WTC11 (cell line): Measurements from ENCODE around the gene CLTRN. TPM values are rescaled to one million over a fixed set of nuclear protein-coding genes. Genes with fewer than 3 reads are reported as not detected.
A peak's percentile ranks its signal among the peaks of the same experiment; 100 is the strongest.

ENCODE experiments used
- ATAC-seq: fragments of 200-7000 bp; cut with Tn5 transposase; 2 replicates; pipeline ENCODE4 v1.10.0; 2021; ENCODE audit warnings: mild to moderate bottlenecking, moderate library complexity
- CTCF ChIA-PET: fragments of 300-600 bp; sonication (Branson Sonifier 250); formaldehyde crosslinking; loops from one replicate; lab custom pipeline; 2021; ENCODE audit warnings: antibody characterized with exemption; lab: Charles Lee
- POLR2A ChIA-PET: fragments of 350-600 bp; sonication (Branson Sonifier 250); formaldehyde crosslinking; loops from one replicate; lab custom pipeline; 2021; ENCODE audit warnings: antibody characterized with exemption; lab: Charles Lee
- DNase-seq: peaks from one replicate; pipeline ENCODE4 v3.0.0; 2021; ENCODE audit warnings: low spot score
- H3K27ac Mint-ChIP-seq: 2 replicates; pipeline ENCODE4 v1.8.0; 2021; ENCODE audit warnings: mixed read lengths
- H3K27me3 Mint-ChIP-seq: 2 replicates; pipeline ENCODE4 v1.8.0; 2021; ENCODE audit warnings: low read depth, mild to moderate bottlenecking, moderate library complexity, mixed read lengths
- H3K36me3 Mint-ChIP-seq: 2 replicates; pipeline ENCODE4 v1.8.0; 2021; ENCODE audit warnings: mixed read lengths
- H3K4me1 Mint-ChIP-seq: 2 replicates; pipeline ENCODE4 v1.8.0; 2022; ENCODE audit warnings: mixed read lengths
- H3K4me3 Mint-ChIP-seq: 2 replicates; pipeline ENCODE4 v1.8.0; 2021; ENCODE audit warnings: mild to moderate bottlenecking, moderate library complexity, mixed read lengths
- H3K9me3 Mint-ChIP-seq: 2 replicates; pipeline ENCODE4 v1.8.0; 2021; ENCODE audit warnings: mixed read lengths
- CREB1 ChIP-seq: sonication (generic); formaldehyde crosslinking; IDR thresholded peaks from 2 replicates; pipeline ENCODE4 v1.8.0; 2023; ENCODE audit warnings: mild to moderate bottlenecking, missing genetic modification reagents
- CREM ChIP-seq: sonication (generic); formaldehyde crosslinking; IDR thresholded peaks from 2 replicates; pipeline ENCODE4 v1.8.1; 2022; ENCODE audit warnings: mild to moderate bottlenecking, missing genetic modification reagents, moderate library complexity
- JUN ChIP-seq: sonication (generic); formaldehyde crosslinking; IDR thresholded peaks from 2 replicates; pipeline ENCODE4 v1.8.0; 2023; ENCODE audit warnings: mild to moderate bottlenecking, missing genetic modification reagents
- NFYB ChIP-seq: sonication (generic); formaldehyde crosslinking; conservative IDR thresholded peaks from 2 replicates; pipeline ENCODE4 v1.8.0; 2022; ENCODE audit warnings: low read depth, missing genetic modification reagents
- NR1H2 ChIP-seq: sonication (generic); formaldehyde crosslinking; IDR thresholded peaks from 2 replicates; pipeline ENCODE4 v1.9.0; 2021; ENCODE audit warnings: mild to moderate bottlenecking, moderate library complexity, missing genetic modification reagents
- RELA ChIP-seq: sonication (generic); formaldehyde crosslinking; IDR thresholded peaks from 2 replicates; pipeline ENCODE4 v1.8.1; 2022; ENCODE audit warnings: missing genetic modification reagents, mild to moderate bottlenecking, borderline replicate concordance
- SMAD4 ChIP-seq: sonication (generic); formaldehyde crosslinking; IDR thresholded peaks from 2 replicates; pipeline ENCODE4 v1.8.0; 2022; ENCODE audit warnings: mild to moderate bottlenecking, missing genetic modification reagents
- TCF7 ChIP-seq: sonication (generic); formaldehyde crosslinking; IDR thresholded peaks from 2 replicates; pipeline ENCODE4 v1.8.0; 2022; ENCODE audit warnings: mild to moderate bottlenecking, low read depth, missing genetic modification reagents, moderate library complexity
- ZNF138 ChIP-seq: sonication (generic); formaldehyde crosslinking; conservative IDR thresholded peaks from 2 replicates; pipeline ENCODE4 v1.8.1; 2022; ENCODE audit warnings: mild to moderate bottlenecking, moderate library complexity, missing genetic modification reagents
- ZNF263 ChIP-seq: sonication (generic); formaldehyde crosslinking; IDR thresholded peaks from 2 replicates; pipeline ENCODE4 v1.8.1; 2022; ENCODE audit warnings: low read depth, mild to moderate bottlenecking, moderate library complexity, missing genetic modification reagents
- ZNF416 ChIP-seq: fragments of 250-450 bp; sonication (Bioruptor Pico); IDR thresholded peaks from 2 replicates; pipeline ENCODE4 v1.9.0; 2021; ENCODE audit warnings: mild to moderate bottlenecking, inconsistent platforms
- ZNF423 ChIP-seq: fragments of 250-450 bp; sonication (Bioruptor Pico); IDR thresholded peaks from 2 replicates; pipeline ENCODE4 v2.1.2; 2022; ENCODE audit warnings: mild to moderate bottlenecking, moderate library complexity
- total RNA-seq: library from RNA; stranded (reverse); gene quantifications from 3 replicates; pipeline ENCODE4 v1.2.3, GENCODE V29; 2021
- TF ChIP-seq, protein P1 (sequence below): sonication (generic); formaldehyde crosslinking; IDR thresholded peaks from 2 replicates; pipeline ENCODE4 v1.8.0; 2022; ENCODE audit warnings: missing genetic modification reagents
- TF ChIP-seq, protein P2 (sequence below): fragments of 200-600 bp; IDR thresholded peaks from 2 replicates; pipeline ENCODE4 v1.8.0; 2022; ENCODE audit warnings: antibody characterized with exemption
- TF ChIP-seq, protein P3 (sequence below): sonication (generic); formaldehyde crosslinking; IDR thresholded peaks from 2 replicates; pipeline ENCODE4 v1.8.1; 2023; ENCODE audit warnings: mild to moderate bottlenecking, missing genetic modification reagents
- TF ChIP-seq, protein P4 (sequence below): sonication (generic); formaldehyde crosslinking; IDR thresholded peaks from 2 replicates; pipeline ENCODE4 v1.8.1; 2022; ENCODE audit warnings: low read depth, mild to moderate bottlenecking, moderate library complexity, missing genetic modification reagents, borderline replicate concordance
- TF ChIP-seq, protein P5 (sequence below): sonication (generic); formaldehyde crosslinking; IDR thresholded peaks from 2 replicates; pipeline ENCODE4 v1.8.0; 2022; ENCODE audit warnings: mild to moderate bottlenecking, missing genetic modification reagents
- TF ChIP-seq, protein P6 (sequence below): sonication (generic); formaldehyde crosslinking; IDR thresholded peaks from 2 replicates; pipeline ENCODE4 v1.8.1; 2023; ENCODE audit warnings: mild to moderate bottlenecking, missing genetic modification reagents, moderate library complexity
- TF ChIP-seq, protein P7 (sequence below): sonication (generic); formaldehyde crosslinking; IDR thresholded peaks from 2 replicates; pipeline ENCODE4 v1.8.1; 2023; ENCODE audit warnings: mild to moderate bottlenecking, missing genetic modification reagents
- TF ChIP-seq, protein P8 (sequence below): fragments of 250-450 bp; sonication (Bioruptor Pico); IDR thresholded peaks from 2 replicates; pipeline ENCODE4 v1.8.0; 2021; ENCODE audit warnings: mild to moderate bottlenecking
- TF ChIP-seq, protein P9 (sequence below): sonication (generic); formaldehyde crosslinking; IDR thresholded peaks from 2 replicates; pipeline ENCODE4 v1.8.0; 2023; ENCODE audit warnings: missing genetic modification reagents

The CLTRN gene
- total RNA-seq, 1 experiment from 2014 or later: 1.4 TPM

DNA sequence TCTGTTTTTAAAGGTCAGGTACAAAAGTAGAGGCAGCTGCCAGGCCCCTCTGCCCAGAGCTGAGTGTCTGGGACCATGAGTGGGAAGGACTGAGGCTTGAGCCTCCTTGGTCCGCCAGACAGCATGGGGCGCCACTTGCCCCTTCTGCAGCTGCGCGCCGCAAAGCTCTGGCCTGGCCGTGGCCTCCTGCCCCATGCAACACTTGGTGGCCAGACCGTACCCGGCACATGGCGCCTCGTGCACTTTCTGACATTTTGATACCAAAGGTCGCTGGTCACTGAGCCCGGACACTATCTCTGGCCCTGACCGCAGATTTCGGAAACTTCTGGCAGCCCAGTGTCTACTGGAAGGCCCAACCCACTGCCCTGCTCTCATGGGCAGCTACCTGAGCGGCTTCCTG lies 18.6 kb downstream of the CLTRN start:
- Mint-ChIP-seq H3K4me1 (peaks cover 4% of the 10 kb centered on the region), H3K27me3 (no peaks in the 10 kb centered on the region), H3K36me3 (no peaks in the 10 kb centered on the region), H3K4me3 (no peak overlapping the region), H3K27ac (no peak overlapping the region), H3K9me3 (no peaks in the 10 kb centered on the region)
- ChIA-PET CTCF (no interaction called here), POLR2A (no interaction called here)
- ATAC-seq: no peak
- TF ChIP-seq ZNF416: no peak
- TF ChIP-seq, protein P1, sequence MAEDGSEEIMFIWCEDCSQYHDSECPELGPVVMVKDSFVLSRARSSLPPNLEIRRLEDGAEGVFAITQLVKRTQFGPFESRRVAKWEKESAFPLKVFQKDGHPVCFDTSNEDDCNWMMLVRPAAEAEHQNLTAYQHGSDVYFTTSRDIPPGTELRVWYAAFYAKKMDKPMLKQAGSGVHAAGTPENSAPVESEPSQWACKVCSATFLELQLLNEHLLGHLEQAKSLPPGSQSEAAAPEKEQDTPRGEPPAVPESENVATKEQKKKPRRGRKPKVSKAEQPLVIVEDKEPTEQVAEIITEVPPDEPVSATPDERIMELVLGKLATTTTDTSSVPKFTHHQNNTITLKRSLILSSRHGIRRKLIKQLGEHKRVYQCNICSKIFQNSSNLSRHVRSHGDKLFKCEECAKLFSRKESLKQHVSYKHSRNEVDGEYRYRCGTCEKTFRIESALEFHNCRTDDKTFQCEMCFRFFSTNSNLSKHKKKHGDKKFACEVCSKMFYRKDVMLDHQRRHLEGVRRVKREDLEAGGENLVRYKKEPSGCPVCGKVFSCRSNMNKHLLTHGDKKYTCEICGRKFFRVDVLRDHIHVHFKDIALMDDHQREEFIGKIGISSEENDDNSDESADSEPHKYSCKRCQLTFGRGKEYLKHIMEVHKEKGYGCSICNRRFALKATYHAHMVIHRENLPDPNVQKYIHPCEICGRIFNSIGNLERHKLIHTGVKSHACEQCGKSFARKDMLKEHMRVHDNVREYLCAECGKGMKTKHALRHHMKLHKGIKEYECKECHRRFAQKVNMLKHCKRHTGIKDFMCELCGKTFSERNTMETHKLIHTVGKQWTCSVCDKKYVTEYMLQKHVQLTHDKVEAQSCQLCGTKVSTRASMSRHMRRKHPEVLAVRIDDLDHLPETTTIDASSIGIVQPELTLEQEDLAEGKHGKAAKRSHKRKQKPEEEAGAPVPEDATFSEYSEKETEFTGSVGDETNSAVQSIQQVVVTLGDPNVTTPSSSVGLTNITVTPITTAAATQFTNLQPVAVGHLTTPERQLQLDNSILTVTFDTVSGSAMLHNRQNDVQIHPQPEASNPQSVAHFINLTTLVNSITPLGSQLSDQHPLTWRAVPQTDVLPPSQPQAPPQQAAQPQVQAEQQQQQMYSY (CRISPR knock-in tag): no peak
- TF ChIP-seq CREM: no peak
- TF ChIP-seq ZNF138 (CRISPR knock-in tag): no peak
- TF ChIP-seq, protein P2, sequence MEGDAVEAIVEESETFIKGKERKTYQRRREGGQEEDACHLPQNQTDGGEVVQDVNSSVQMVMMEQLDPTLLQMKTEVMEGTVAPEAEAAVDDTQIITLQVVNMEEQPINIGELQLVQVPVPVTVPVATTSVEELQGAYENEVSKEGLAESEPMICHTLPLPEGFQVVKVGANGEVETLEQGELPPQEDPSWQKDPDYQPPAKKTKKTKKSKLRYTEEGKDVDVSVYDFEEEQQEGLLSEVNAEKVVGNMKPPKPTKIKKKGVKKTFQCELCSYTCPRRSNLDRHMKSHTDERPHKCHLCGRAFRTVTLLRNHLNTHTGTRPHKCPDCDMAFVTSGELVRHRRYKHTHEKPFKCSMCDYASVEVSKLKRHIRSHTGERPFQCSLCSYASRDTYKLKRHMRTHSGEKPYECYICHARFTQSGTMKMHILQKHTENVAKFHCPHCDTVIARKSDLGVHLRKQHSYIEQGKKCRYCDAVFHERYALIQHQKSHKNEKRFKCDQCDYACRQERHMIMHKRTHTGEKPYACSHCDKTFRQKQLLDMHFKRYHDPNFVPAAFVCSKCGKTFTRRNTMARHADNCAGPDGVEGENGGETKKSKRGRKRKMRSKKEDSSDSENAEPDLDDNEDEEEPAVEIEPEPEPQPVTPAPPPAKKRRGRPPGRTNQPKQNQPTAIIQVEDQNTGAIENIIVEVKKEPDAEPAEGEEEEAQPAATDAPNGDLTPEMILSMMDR: no peak
- no peak for TF ChIP-seq SMAD4 (CRISPR knock-in tag)
- TF ChIP-seq, protein P3, sequence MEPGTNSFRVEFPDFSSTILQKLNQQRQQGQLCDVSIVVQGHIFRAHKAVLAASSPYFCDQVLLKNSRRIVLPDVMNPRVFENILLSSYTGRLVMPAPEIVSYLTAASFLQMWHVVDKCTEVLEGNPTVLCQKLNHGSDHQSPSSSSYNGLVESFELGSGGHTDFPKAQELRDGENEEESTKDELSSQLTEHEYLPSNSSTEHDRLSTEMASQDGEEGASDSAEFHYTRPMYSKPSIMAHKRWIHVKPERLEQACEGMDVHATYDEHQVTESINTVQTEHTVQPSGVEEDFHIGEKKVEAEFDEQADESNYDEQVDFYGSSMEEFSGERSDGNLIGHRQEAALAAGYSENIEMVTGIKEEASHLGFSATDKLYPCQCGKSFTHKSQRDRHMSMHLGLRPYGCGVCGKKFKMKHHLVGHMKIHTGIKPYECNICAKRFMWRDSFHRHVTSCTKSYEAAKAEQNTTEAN: no peak
- no peak for TF ChIP-seq JUN (CRISPR knock-in tag)
- TF ChIP-seq, protein P4, sequence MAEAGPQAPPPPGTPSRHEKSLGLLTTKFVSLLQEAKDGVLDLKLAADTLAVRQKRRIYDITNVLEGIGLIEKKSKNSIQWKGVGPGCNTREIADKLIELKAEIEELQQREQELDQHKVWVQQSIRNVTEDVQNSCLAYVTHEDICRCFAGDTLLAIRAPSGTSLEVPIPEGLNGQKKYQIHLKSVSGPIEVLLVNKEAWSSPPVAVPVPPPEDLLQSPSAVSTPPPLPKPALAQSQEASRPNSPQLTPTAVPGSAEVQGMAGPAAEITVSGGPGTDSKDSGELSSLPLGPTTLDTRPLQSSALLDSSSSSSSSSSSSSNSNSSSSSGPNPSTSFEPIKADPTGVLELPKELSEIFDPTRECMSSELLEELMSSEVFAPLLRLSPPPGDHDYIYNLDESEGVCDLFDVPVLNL: no peak
- TF ChIP-seq NFYB (CRISPR knock-in tag): no peak
- no peak for TF ChIP-seq ZNF423
- no peak for DNase-seq

DNA sequence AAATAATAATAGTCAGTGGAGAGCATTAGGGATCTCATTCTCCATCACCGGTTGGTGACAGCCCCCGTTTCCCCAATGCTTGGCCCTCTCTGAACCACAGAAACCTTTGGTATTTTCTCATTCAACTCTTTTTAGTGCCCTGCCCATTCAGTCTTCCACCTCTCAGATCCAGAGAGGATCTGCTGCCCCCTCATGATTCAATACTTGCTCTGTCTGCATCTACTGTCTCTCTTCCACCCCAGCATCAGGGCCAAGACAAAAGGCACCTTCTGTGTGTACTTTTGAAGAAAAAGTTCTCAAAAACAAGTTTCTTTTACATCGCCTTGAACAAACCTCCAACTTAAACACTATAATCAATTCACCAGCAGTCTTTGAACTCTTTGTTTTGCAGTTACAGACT lies 19.3 kb downstream of the CLTRN start:
- no peak overlapping the region for H3K27ac Mint-ChIP-seq
- no peak overlapping the region for H3K4me3 Mint-ChIP-seq
- ATAC-seq: peak; percentile 38; the same call in 1 of the 2 replicates
- H3K27me3 Mint-ChIP-seq: no peaks in the 10 kb centered on the region
- ChIA-PET CTCF (no interaction called here), POLR2A (no interaction called here)
- no peaks in the 10 kb centered on the region for H3K36me3 Mint-ChIP-seq
- peaks cover 4% of the 10 kb centered on the region for H3K4me1 Mint-ChIP-seq
- DNase-seq: no peak
- no peaks in the 10 kb centered on the region for H3K9me3 Mint-ChIP-seq
- TF ChIP-seq, protein P5, sequence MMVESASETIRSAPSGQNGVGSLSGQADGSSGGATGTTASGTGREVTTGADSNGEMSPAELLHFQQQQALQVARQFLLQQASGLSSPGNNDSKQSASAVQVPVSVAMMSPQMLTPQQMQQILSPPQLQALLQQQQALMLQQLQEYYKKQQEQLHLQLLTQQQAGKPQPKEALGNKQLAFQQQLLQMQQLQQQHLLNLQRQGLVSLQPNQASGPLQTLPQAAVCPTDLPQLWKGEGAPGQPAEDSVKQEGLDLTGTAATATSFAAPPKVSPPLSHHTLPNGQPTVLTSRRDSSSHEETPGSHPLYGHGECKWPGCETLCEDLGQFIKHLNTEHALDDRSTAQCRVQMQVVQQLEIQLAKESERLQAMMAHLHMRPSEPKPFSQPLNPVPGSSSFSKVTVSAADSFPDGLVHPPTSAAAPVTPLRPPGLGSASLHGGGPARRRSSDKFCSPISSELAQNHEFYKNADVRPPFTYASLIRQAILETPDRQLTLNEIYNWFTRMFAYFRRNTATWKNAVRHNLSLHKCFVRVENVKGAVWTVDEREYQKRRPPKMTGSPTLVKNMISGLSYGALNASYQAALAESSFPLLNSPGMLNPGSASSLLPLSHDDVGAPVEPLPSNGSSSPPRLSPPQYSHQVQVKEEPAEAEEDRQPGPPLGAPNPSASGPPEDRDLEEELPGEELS (CRISPR knock-in tag): no peak
- no peak for TF ChIP-seq CREB1 (CRISPR knock-in tag)
- TF ChIP-seq, protein P6, sequence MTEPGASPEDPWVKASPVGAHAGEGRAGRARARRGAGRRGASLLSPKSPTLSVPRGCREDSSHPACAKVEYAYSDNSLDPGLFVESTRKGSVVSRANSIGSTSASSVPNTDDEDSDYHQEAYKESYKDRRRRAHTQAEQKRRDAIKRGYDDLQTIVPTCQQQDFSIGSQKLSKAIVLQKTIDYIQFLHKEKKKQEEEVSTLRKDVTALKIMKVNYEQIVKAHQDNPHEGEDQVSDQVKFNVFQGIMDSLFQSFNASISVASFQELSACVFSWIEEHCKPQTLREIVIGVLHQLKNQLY (CRISPR knock-in tag): no peak
- TF ChIP-seq ZNF263 (CRISPR knock-in tag): no peak
- TF ChIP-seq TCF7 (CRISPR knock-in tag): no peak
- TF ChIP-seq RELA: no peak
- TF ChIP-seq, protein P7, sequence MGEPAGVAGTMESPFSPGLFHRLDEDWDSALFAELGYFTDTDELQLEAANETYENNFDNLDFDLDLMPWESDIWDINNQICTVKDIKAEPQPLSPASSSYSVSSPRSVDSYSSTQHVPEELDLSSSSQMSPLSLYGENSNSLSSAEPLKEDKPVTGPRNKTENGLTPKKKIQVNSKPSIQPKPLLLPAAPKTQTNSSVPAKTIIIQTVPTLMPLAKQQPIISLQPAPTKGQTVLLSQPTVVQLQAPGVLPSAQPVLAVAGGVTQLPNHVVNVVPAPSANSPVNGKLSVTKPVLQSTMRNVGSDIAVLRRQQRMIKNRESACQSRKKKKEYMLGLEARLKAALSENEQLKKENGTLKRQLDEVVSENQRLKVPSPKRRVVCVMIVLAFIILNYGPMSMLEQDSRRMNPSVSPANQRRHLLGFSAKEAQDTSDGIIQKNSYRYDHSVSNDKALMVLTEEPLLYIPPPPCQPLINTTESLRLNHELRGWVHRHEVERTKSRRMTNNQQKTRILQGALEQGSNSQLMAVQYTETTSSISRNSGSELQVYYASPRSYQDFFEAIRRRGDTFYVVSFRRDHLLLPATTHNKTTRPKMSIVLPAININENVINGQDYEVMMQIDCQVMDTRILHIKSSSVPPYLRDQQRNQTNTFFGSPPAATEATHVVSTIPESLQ (CRISPR knock-in tag): no peak
- TF ChIP-seq, protein P8, sequence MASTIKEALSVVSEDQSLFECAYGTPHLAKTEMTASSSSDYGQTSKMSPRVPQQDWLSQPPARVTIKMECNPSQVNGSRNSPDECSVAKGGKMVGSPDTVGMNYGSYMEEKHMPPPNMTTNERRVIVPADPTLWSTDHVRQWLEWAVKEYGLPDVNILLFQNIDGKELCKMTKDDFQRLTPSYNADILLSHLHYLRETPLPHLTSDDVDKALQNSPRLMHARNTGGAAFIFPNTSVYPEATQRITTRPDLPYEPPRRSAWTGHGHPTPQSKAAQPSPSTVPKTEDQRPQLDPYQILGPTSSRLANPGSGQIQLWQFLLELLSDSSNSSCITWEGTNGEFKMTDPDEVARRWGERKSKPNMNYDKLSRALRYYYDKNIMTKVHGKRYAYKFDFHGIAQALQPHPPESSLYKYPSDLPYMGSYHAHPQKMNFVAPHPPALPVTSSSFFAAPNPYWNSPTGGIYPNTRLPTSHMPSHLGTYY (CRISPR knock-in tag): no peak
- no peak for TF ChIP-seq NR1H2 (CRISPR knock-in tag)
- TF ChIP-seq, protein P9, sequence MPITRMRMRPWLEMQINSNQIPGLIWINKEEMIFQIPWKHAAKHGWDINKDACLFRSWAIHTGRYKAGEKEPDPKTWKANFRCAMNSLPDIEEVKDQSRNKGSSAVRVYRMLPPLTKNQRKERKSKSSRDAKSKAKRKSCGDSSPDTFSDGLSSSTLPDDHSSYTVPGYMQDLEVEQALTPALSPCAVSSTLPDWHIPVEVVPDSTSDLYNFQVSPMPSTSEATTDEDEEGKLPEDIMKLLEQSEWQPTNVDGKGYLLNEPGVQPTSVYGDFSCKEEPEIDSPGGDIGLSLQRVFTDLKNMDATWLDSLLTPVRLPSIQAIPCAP (CRISPR knock-in tag): no peak
